ACC112 (cell line): ENCODE measurements around the gene C5orf15.
"Not testable (repeated sequence)": the region's sequence is repeated elsewhere in the genome, so short reads cannot be mapped to it uniquely, and the experiment has no call there.

ENCODE experiments used
- H2AFZ ChIP-seq: fragments of 200-600 bp; sonication (generic); one replicate; pipeline ENCODE4 v1.6.0; 2017; ENCODE audit warnings: antibody characterized with exemption, low read length; ENCODE audit not compliant: unreplicated experiment
- H3K27ac ChIP-seq: fragments of 200-600 bp; sonication (generic); 2 replicates; pipeline ENCODE4 v1.5.1; 2014; ENCODE audit warnings: low read depth, mild to moderate bottlenecking, antibody characterized with exemption, low read length, moderate library complexity
- H3K27me3 ChIP-seq: fragments of 200-600 bp; sonication (generic); 2 replicates; pipeline ENCODE4 v1.6.1; 2014; ENCODE audit warnings: mild to moderate bottlenecking, antibody characterized with exemption, low read length, moderate library complexity, mixed read lengths; ENCODE audit not compliant: insufficient read depth
- H3K36me3 ChIP-seq: fragments of 200-600 bp; sonication (generic); 2 replicates; pipeline ENCODE4 v1.6.1; 2016; ENCODE audit warnings: mild to moderate bottlenecking, antibody characterized with exemption, low read length, moderate library complexity, mixed read lengths; ENCODE audit not compliant: insufficient read depth
- H3K4me1 ChIP-seq: fragments of 200-600 bp; sonication (generic); one replicate; pipeline ENCODE4 v1.6.1; 2016; ENCODE audit warnings: low read length, mixed read lengths; ENCODE audit not compliant: insufficient read depth, unreplicated experiment, control insufficient read depth
- H3K4me3 ChIP-seq: fragments of 200-600 bp; sonication (generic); 2 replicates; pipeline ENCODE4 v1.5.1; 2014; ENCODE audit warnings: mild to moderate bottlenecking, low read depth, low read length
- H3K79me2 ChIP-seq: fragments of 200-600 bp; sonication (generic); one replicate; pipeline ENCODE4 v1.6.0; 2016; ENCODE audit warnings: low read length; ENCODE audit not compliant: control insufficient read depth, unreplicated experiment, insufficient read depth

C5orf15 gene

GRCh38 chr5:133962131-133962530 is 6.3 kb downstream of the C5orf15 start:
- Histone ChIP-seq H3K4me3 (no peak overlapping the region), H3K79me2 (peaks cover 67% of the 10 kb centered on the region), H3K27ac (peak overlapping the region; percentile 50), H3K36me3 (peaks cover 29% of the 10 kb centered on the region), H2AFZ (no peak overlapping the region), H3K27me3 (no peaks in the 10 kb centered on the region), H3K4me1 (peaks cover 25% of the 10 kb centered on the region)

- Histone ChIP-seq H3K27ac (no peak overlapping the region), H3K36me3 (peaks cover 28% of the 10 kb centered on the region), H3K27me3 (no peaks in the 10 kb centered on the region), H3K79me2 (peaks cover 42% of the 10 kb centered on the region), H3K4me3 (no peak overlapping the region), H3K4me1 (peaks cover 14% of the 10 kb centered on the region), H2AFZ (no peak overlapping the region)
Observed at GRCh38 chr5:133959643-133960042, 8.8 kb downstream of the C5orf15 start.

DNA sequence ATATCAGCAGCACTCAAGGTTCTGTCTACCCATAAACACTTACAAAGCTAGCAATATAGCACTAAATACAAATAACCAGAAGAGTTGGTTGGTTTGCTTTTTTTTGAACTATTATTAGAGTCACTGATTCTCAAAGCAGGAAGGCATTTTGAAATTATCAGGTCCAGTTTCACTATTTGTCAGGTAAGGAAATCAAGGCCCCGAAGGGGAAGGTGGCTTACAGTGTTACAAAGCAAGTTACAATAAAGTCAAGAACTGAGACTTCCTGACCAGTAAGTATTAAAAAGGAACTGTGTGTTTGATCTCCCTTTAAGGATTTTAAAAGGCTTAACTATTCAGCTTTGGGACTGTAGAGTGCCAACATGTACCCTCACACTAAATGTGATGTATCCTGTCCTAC is 10.8 kb downstream of the C5orf15 start:
- Histone ChIP-seq H3K4me1 (peaks cover 18% of the 10 kb centered on the region), H3K27me3 (no peaks in the 10 kb centered on the region), H3K36me3 (peaks cover 14% of the 10 kb centered on the region), H3K27ac (no peak overlapping the region), H3K79me2 (peaks cover 23% of the 10 kb centered on the region), H2AFZ (no peak overlapping the region), H3K4me3 (no peak overlapping the region)

- peaks cover 17% of the 10 kb centered on the region for H3K4me1 ChIP-seq
- peaks cover 18% of the 10 kb centered on the region for H3K79me2 ChIP-seq
- H3K27ac ChIP-seq = no peak overlapping the region
- H3K36me3 ChIP-seq = peaks cover 14% of the 10 kb centered on the region
- H3K4me3 ChIP-seq = no peak overlapping the region
- H2AFZ ChIP-seq = no peak overlapping the region
- no peaks in the 10 kb centered on the region for H3K27me3 ChIP-seq
Observed at GRCh38 chr5:133957080-133957479, 11.3 kb downstream of the C5orf15 start.

- H3K4me1 ChIP-seq = peaks cover 16% of the 10 kb centered on the region
- H2AFZ ChIP-seq, H3K27ac ChIP-seq, H3K27me3 ChIP-seq, H3K4me3 ChIP-seq: not testable (repeated sequence)
- H3K79me2 ChIP-seq = peaks cover 12% of the 10 kb centered on the region
- peaks cover 14% of the 10 kb centered on the region for H3K36me3 ChIP-seq
Observed at GRCh38 chr5:133956196-133956595, 12.2 kb downstream of the C5orf15 start.

DNA sequence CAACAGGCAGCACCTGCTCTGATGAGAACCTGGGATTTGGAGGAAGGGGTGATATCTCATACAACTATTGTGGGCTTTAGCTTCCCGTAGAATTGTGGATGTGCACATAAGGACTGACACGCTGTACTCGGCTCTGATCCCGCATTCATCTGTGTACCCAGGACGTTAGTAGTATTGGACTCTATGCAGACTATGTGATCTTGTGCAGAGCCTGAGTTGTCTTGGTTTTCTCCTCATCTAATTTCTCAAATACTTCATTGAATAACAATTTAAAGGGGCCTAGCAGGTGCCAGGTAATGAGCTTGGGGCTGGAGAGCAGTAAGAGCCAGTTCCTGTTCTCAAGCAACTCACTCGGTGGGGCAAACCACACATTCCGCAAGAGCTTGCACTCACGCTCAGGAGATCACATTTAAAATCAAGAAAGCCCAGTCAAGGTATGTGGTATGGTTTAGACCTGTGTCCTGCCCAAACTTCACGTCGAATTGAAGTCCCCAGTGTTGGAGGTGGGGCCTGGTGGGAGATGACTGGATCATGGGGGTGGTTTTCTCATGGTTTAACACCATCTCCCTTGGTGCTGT is 14.8 kb downstream of the C5orf15 start:
- no peaks in the 10 kb centered on the region for H3K27me3 ChIP-seq
- H3K36me3 ChIP-seq = peaks cover 10% of the 10 kb centered on the region
- peaks cover 16% of the 10 kb centered on the region for H3K4me1 ChIP-seq
- H3K27ac ChIP-seq = peak overlapping the region; percentile 66
- H2AFZ ChIP-seq = peak overlapping the region; percentile 8
- no peaks in the 10 kb centered on the region for H3K79me2 ChIP-seq
- no peak overlapping the region for H3K4me3 ChIP-seq

- peak overlapping the region; percentile 66 for H3K27ac ChIP-seq
- H2AFZ ChIP-seq = peak overlapping the region; percentile 8
Observed at GRCh38 chr5:133952729-133953567, 15.5 kb downstream of the C5orf15 start.

DNA sequence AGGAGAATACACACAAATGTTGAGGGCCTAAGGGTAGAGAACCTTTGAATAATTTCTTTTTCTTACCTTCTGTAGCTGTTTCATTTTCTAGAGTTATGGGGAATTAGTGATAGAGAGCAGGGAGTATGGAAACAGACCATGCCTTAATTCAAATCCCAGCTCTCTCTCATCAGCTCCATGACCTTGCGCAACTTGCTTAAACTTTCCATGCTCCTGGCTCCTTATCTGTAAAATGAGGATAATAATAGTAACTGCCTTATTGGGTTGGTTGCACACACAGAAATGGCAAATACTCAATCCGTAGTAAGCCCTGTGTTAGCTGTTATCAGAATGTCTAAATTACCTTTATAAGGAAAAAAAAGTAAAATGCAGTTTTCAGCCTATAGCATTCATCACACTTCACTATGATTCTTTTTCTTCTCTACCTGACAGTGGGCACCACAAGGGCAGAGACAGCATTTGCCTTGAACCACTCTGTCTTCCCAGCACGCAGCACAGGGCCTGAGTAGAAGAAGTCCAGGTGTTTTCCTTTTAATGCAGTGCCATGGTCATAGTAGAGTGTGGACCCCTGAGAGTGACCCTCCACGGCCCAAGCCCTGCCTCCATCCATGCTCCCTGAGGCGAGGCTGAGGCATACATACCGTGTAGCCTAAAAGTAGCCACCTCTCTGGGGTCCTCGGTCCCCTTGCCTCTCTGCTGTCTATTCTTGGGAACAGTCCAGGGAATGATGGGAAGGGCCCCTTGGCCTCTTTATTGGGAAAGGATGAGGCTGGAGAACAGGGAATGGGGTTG is 17.4 kb downstream of the C5orf15 start:
- Histone ChIP-seq H3K4me3 (no peak overlapping the region), H3K27ac (no peak overlapping the region), H3K36me3 (peaks cover 3% of the 10 kb centered on the region), H3K79me2 (no peaks in the 10 kb centered on the region), H3K27me3 (no peaks in the 10 kb centered on the region), H3K4me1 (peaks cover 16% of the 10 kb centered on the region), H2AFZ (no peak overlapping the region)

More at GRCh38 chr5:133952729-133953567, 15.5 kb downstream of the C5orf15 start:
- no peak overlapping the region for H3K4me3 ChIP-seq
- H3K79me2 ChIP-seq = no peaks in the 10 kb centered on the region
- H3K36me3 ChIP-seq = peaks cover 9% of the 10 kb centered on the region
- H3K4me1 ChIP-seq = peaks cover 16% of the 10 kb centered on the region
- H3K27me3 ChIP-seq = no peaks in the 10 kb centered on the region

GRCh38 chr5:133948721-133949120 is 19.7 kb downstream of the C5orf15 start:
- no peaks in the 10 kb centered on the region for H3K36me3 ChIP-seq
- no peaks in the 10 kb centered on the region for H3K27me3 ChIP-seq
- H3K4me3 ChIP-seq = no peak overlapping the region
- H2AFZ ChIP-seq = no peak overlapping the region
- H3K4me1 ChIP-seq = peaks cover 14% of the 10 kb centered on the region
- H3K27ac ChIP-seq = no peak overlapping the region
- H3K79me2 ChIP-seq = no peaks in the 10 kb centered on the region

DNA sequence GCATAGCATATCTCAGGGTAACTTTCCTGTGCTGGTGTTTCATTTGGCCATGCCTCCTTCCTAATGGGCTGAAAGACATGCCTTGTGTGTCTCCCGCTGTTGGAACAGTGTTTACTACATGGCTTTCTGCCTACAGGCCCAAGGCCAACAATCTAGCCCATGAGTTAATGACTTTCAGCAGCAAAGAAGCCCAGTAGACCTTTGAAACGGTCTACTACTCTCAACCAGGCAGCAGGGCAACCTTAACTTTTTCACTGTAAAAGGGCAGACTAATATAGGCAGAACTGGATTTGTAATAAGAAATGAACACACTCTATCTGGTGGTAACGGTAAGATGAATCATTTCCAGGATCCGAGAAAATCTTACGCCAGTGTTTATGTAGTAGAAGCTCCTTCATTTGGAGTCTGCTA is 21.0 kb downstream of the C5orf15 start:
- Histone ChIP-seq H3K27ac (no peak overlapping the region), H3K4me3 (no peak overlapping the region)

More for the DNA sequence above, 21.0 kb downstream of the C5orf15 start:
- Histone ChIP-seq H3K36me3 (no peaks in the 10 kb centered on the region), H3K27me3 (no peaks in the 10 kb centered on the region), H3K79me2 (no peaks in the 10 kb centered on the region), H3K4me1 (peaks cover 2% of the 10 kb centered on the region), H2AFZ (no peak overlapping the region)
